Mesendoderm (in vitro differentiated cells): ENCODE results near the gene CCSER1.

Experiments used
- DNase-seq: peaks from one replicate; pipeline ENCODE4 v3.0.0; 2013
- H2AK5ac ChIP-seq: 2 replicates; pipeline ENCODE4 v1.6.1; 2013; ENCODE audit warnings: low read length, inconsistent platforms
- H2BK120ac ChIP-seq: 2 replicates; pipeline ENCODE4 v1.6.1; 2013; ENCODE audit warnings: low read depth, mild to moderate bottlenecking, low read length, moderate library complexity, mixed read lengths
- H2BK15ac ChIP-seq: replicated peaks from 2 replicates; pipeline ENCODE4 v1.6.1; 2013; ENCODE audit warnings: low read depth, mild to moderate bottlenecking, moderate library complexity
- H2BK5ac ChIP-seq: 2 replicates; pipeline ENCODE4 v1.6.1; 2013; ENCODE audit warnings: low read length, inconsistent platforms
- H3K18ac ChIP-seq: 2 replicates; pipeline ENCODE4 v1.6.1; 2013; ENCODE audit warnings: mild to moderate bottlenecking, low read length, mixed read lengths
- H3K23ac ChIP-seq: one replicate; pipeline ENCODE4 v1.6.1; 2013; ENCODE audit warnings: low read length
- H3K27ac ChIP-seq: 2 replicates; pipeline ENCODE4 v1.5.1; 2013; ENCODE audit warnings: low read depth, mild to moderate bottlenecking, inconsistent platforms, low read length, moderate library complexity
- H3K27me3 ChIP-seq: 2 replicates; pipeline ENCODE4 v1.6.1; 2013; ENCODE audit warnings: low read length, control low read depth, mild to moderate bottlenecking, inconsistent platforms; ENCODE audit not compliant: insufficient read depth, poor library complexity
- H3K36me3 ChIP-seq: 2 replicates; pipeline ENCODE4 v1.6.1; 2013; ENCODE audit warnings: low read length, inconsistent platforms; ENCODE audit not compliant: control insufficient read depth, insufficient read depth
- H3K4ac ChIP-seq: one replicate; pipeline ENCODE4 v1.6.1; 2013; ENCODE audit warnings: low read depth, mild to moderate bottlenecking, low read length, moderate library complexity
- H3K4me1 ChIP-seq: 2 replicates; pipeline ENCODE4 v1.6.1; 2013; ENCODE audit warnings: low read depth, low read length, inconsistent platforms; ENCODE audit not compliant: control insufficient read depth
- H3K4me2 ChIP-seq: 2 replicates; pipeline ENCODE4 v1.6.1; 2013; ENCODE audit warnings: low read length
- H3K4me3 ChIP-seq: 2 replicates; pipeline ENCODE4 v1.5.1; 2013; ENCODE audit warnings: mild to moderate bottlenecking, low read length
- H3K56ac ChIP-seq: one replicate; pipeline ENCODE4 v1.6.1; 2013; ENCODE audit warnings: low read length
- H3K79me1 ChIP-seq: 2 replicates; pipeline ENCODE4 v1.6.1; 2013; ENCODE audit warnings: low read length, inconsistent platforms
- H3K79me2 ChIP-seq: 2 replicates; pipeline ENCODE4 v1.6.1; 2013; ENCODE audit warnings: mild to moderate bottlenecking, low read length; ENCODE audit not compliant: control insufficient read depth, insufficient read depth
- H3K9ac ChIP-seq: 2 replicates; pipeline ENCODE4 v1.6.1; 2013; ENCODE audit warnings: low read length, inconsistent platforms
- H4K5ac ChIP-seq: one replicate; pipeline ENCODE4 v1.6.1; 2013; ENCODE audit warnings: low read length
- H4K8ac ChIP-seq: one replicate; pipeline ENCODE4 v1.6.1; 2013; ENCODE audit warnings: low read depth, mild to moderate bottlenecking, control low read depth, low read length, moderate library complexity
- WGBS: extraction: QIAGEN DNeasy Blood & Tissue Kit; methylation state at CpG from one replicate; pipeline ENCODE4 v1.1.7; 2013; ENCODE audit warnings: low lambda C conversion rate, missing lambda C conversion rate; ENCODE audit not compliant: insufficient coverage; ENCODE audit errors: extremely low coverage; 5-methylcytosine and 5-hydroxymethylcytosine counted together

Gene CCSER1

DNA sequence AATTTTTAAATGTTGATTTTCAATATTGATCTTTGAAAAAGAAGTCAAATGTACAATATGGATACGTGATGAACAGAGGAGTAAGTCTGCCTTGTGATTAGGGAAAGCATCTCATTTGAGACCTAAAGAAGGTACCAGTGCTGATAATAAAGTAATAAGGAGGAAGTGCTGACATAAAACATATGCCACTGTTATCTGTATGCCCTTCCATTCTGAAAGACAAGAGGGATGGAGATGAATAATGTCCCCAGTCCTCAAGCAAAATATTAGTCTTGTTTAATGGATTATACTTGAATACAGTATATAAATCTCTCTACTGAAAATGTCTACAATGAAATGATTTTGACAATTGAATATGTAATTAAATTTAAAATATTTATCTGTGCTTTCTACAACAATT, 58.2 kb downstream of the CCSER1 start:
- Histone ChIP-seq H2BK5ac (no peak overlapping the region), H3K56ac (no peak overlapping the region), H3K36me3 (no peaks in the 10 kb centered on the region), H3K27me3 (no peaks in the 10 kb centered on the region), H3K4me1 (peaks cover 4% of the 10 kb centered on the region), H2BK15ac (no peak overlapping the region), H3K18ac (no peak overlapping the region), H3K23ac (no peak overlapping the region), H3K4me3 (no peak overlapping the region), H2BK120ac (no peak overlapping the region), H3K4me2 (no peak overlapping the region), H3K79me1 (no peaks in the 10 kb centered on the region), H4K8ac (no peak overlapping the region), H4K5ac (no peak overlapping the region), H3K79me2 (no peaks in the 10 kb centered on the region), H3K9ac (no peak overlapping the region), H3K4ac (no peak overlapping the region), H3K27ac (no peak overlapping the region), H2AK5ac (no peak overlapping the region)
- no peak for DNase-seq
- WGBS: no CpG with 5 or more reads among the region's 1 CpG

- H3K79me2 ChIP-seq: no peaks in the 10 kb centered on the region
- no peak overlapping the region for H2BK120ac ChIP-seq
- H3K4ac ChIP-seq: no peak overlapping the region
- no peak overlapping the region for H3K56ac ChIP-seq
- no peak overlapping the region for H3K4me3 ChIP-seq
- no peak overlapping the region for H2BK15ac ChIP-seq
- no peak overlapping the region for H3K23ac ChIP-seq
- H2BK5ac ChIP-seq: no peak overlapping the region
- no peak overlapping the region for H2AK5ac ChIP-seq
- H3K79me1 ChIP-seq: no peaks in the 10 kb centered on the region
- no peak overlapping the region for H3K18ac ChIP-seq
- H3K36me3 ChIP-seq: no peaks in the 10 kb centered on the region
- WGBS: no CpG with 5 or more reads among the region's 1 CpG
- no peak overlapping the region for H3K27ac ChIP-seq
- no peak overlapping the region for H4K8ac ChIP-seq
- peaks cover 4% of the 10 kb centered on the region for H3K4me1 ChIP-seq
- H3K4me2 ChIP-seq: no peak overlapping the region
- no peaks in the 10 kb centered on the region for H3K27me3 ChIP-seq
- no peak for DNase-seq
- H3K9ac ChIP-seq: no peak overlapping the region
- no peak overlapping the region for H4K5ac ChIP-seq
These were observed 59.0 kb downstream of the CCSER1 start for GRCh38 chr4:90186229-90186628.

- H3K23ac ChIP-seq: no peak overlapping the region
- no peak overlapping the region for H2BK15ac ChIP-seq
- no CpG with 5 or more reads among the region's 5 CpGs for WGBS
- H3K9ac ChIP-seq: no peak overlapping the region
- H3K56ac ChIP-seq: no peak overlapping the region
- H4K5ac ChIP-seq: no peak overlapping the region
- no peak overlapping the region for H2BK5ac ChIP-seq
- no peaks in the 10 kb centered on the region for H3K27me3 ChIP-seq
- no peak overlapping the region for H2BK120ac ChIP-seq
- no peaks in the 10 kb centered on the region for H3K79me1 ChIP-seq
- no peak for DNase-seq
- H3K4ac ChIP-seq: no peak overlapping the region
- no peaks in the 10 kb centered on the region for H3K36me3 ChIP-seq
- no peaks in the 10 kb centered on the region for H3K79me2 ChIP-seq
- H3K27ac ChIP-seq: no peak overlapping the region
- no peak overlapping the region for H4K8ac ChIP-seq
- no peak overlapping the region for H3K18ac ChIP-seq
- H3K4me2 ChIP-seq: no peak overlapping the region
- no peak overlapping the region for H3K4me3 ChIP-seq
- no peak overlapping the region for H2AK5ac ChIP-seq
- H3K4me1 ChIP-seq: peaks cover 4% of the 10 kb centered on the region
These were observed 60.1 kb downstream of the CCSER1 start for GRCh38 chr4:90187148-90187884.

DNA sequence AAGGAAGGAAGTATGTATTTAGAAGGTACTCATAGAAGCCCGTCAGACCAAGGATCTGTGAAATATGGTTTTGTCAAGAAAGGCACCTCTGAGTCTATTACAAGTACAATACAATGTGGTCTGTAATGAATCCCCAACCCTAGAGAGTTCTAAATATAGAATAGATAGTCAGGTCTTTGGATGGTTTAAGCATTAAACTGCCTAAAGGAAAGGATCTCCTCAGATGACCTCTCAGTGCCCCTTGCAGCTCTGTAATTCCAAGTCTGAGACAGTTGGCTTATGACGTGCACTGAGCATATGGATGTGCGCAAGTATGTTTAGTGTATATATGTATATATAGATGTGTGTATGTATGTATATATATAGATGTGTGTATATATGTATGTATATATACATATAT, 62.0 kb downstream of the CCSER1 start:
- DNase-seq: no peak
- H3K27me3 ChIP-seq: no peaks in the 10 kb centered on the region
- no peak overlapping the region for H3K4me3 ChIP-seq
- H3K4ac ChIP-seq: no peak overlapping the region
- no peak overlapping the region for H2BK120ac ChIP-seq
- H3K4me2 ChIP-seq: no peak overlapping the region
- H3K4me1 ChIP-seq: peaks cover 4% of the 10 kb centered on the region
- no peaks in the 10 kb centered on the region for H3K36me3 ChIP-seq
- no peak overlapping the region for H4K8ac ChIP-seq
- H3K79me1 ChIP-seq: no peaks in the 10 kb centered on the region
- H3K56ac ChIP-seq: no peak overlapping the region
- H3K18ac ChIP-seq: no peak overlapping the region
- no peak overlapping the region for H3K23ac ChIP-seq
- no peak overlapping the region for H2BK15ac ChIP-seq
- no peaks in the 10 kb centered on the region for H3K79me2 ChIP-seq
- WGBS: no CpG with 5 or more reads among the region's 3 CpGs
- no peak overlapping the region for H4K5ac ChIP-seq
- no peak overlapping the region for H3K9ac ChIP-seq
- H3K27ac ChIP-seq: no peak overlapping the region
- no peak overlapping the region for H2BK5ac ChIP-seq
- no peak overlapping the region for H2AK5ac ChIP-seq

DNA sequence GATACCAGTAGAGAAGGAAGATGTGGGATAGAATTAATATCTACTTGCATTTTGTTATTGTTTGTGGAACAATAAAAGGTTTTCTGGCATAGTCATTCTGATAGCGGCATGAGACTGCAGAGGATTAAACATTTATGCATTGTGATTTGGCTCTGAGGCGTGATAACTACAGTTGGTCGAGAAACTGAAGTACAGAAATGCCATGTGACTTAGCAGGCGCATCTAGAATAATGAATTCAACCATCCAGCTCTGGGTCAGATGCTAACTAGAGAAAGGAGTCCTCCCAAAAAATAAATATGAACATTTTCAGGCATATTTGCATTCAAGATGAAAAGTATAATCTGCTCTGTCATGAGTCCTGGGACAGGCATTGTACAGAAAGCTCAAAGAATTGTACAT, 62.8 kb downstream of the CCSER1 start:
- H2BK5ac ChIP-seq: no peak overlapping the region
- no peak overlapping the region for H3K18ac ChIP-seq
- H3K56ac ChIP-seq: no peak overlapping the region
- no peaks in the 10 kb centered on the region for H3K27me3 ChIP-seq
- H3K4me1 ChIP-seq: peaks cover 2% of the 10 kb centered on the region
- H3K9ac ChIP-seq: no peak overlapping the region
- H2AK5ac ChIP-seq: no peak overlapping the region
- no peaks in the 10 kb centered on the region for H3K79me1 ChIP-seq
- H3K4me2 ChIP-seq: no peak overlapping the region
- no peak overlapping the region for H3K4me3 ChIP-seq
- DNase-seq: no peak
- H2BK15ac ChIP-seq: no peak overlapping the region
- no peak overlapping the region for H2BK120ac ChIP-seq
- H3K36me3 ChIP-seq: no peaks in the 10 kb centered on the region
- H4K5ac ChIP-seq: no peak overlapping the region
- H3K4ac ChIP-seq: no peak overlapping the region
- no CpG with 5 or more reads among the region's 4 CpGs for WGBS
- no peak overlapping the region for H4K8ac ChIP-seq
- H3K79me2 ChIP-seq: no peaks in the 10 kb centered on the region
- no peak overlapping the region for H3K27ac ChIP-seq
- H3K23ac ChIP-seq: no peak overlapping the region

DNA sequence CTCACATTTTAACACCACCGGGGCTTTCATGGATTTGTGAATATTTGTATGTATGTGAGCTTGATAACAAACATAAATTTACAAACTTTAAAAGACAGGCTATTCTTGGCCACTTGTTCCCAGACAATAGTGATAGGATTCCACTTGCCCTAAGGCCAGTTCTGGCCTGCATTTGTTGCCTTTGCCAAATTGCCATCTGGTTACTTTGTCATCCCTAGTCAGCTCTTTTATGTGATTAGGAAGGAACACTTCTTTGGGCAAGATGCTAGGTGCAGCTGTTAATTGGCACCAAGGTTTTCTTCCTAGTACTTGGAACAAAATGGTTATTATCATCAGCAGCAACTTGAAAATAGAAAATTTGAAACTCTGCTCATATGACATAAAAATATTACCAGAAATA, 63.3 kb downstream of the CCSER1 start:
- Histone ChIP-seq H3K36me3 (no peaks in the 10 kb centered on the region), H3K23ac (no peak overlapping the region), H4K5ac (no peak overlapping the region), H3K4me1 (no peaks in the 10 kb centered on the region), H3K56ac (no peak overlapping the region), H4K8ac (no peak overlapping the region), H3K79me2 (no peaks in the 10 kb centered on the region), H3K4ac (no peak overlapping the region), H3K79me1 (no peaks in the 10 kb centered on the region), H3K18ac (no peak overlapping the region), H3K4me2 (no peak overlapping the region), H2BK120ac (no peak overlapping the region), H3K9ac (no peak overlapping the region), H2BK5ac (no peak overlapping the region), H2BK15ac (no peak overlapping the region), H2AK5ac (no peak overlapping the region), H3K27ac (no peak overlapping the region), H3K4me3 (no peak overlapping the region), H3K27me3 (no peaks in the 10 kb centered on the region)
- DNase-seq: no peak
- WGBS: no CpG with 5 or more reads among the region's 1 CpG
